ENCODE measurements around the gene SH3TC2.

- TF ChIP-seq POLR2A (IDR thresholded peaks at IDR 0.05) (no peak), CTCF (IDR thresholded peaks at IDR 0.05 in 4 of 5, conservative IDR thresholded peaks at IDR 0.05 in 1 of 5) (no peak)
Observed at GRCh38 chr5:149083846-149084245, 21.0 kb upstream of the SH3TC2 start.
